H9 (cell line): Measurements from ENCODE around the gene CEP128. TPM values are rescaled to one million over a fixed set of nuclear protein-coding genes. Genes with fewer than 3 reads are reported as not detected.

ENCODE experiments used
- DNase-seq: peaks from one replicate; pipeline ENCODE4 v3.0.0-alpha.2; 2017
- H2AFZ ChIP-seq: one replicate; pipeline ENCODE4 v1.6.1; 2013; ENCODE audit warnings: mild to moderate bottlenecking, low read length, control low read depth, moderate library complexity
- H2AK5ac ChIP-seq: 2 replicates; pipeline ENCODE4 v1.6.1; 2013; ENCODE audit warnings: low read length, control low read depth, mixed read lengths; ENCODE audit not compliant: insufficient read length
- H2BK120ac ChIP-seq: one replicate; pipeline ENCODE4 v1.6.1; 2013; ENCODE audit warnings: low read depth, mild to moderate bottlenecking, low read length, control low read depth, inconsistent platforms; ENCODE audit not compliant: poor library complexity, severe bottlenecking
- H2BK12ac ChIP-seq: 2 replicates; pipeline ENCODE4 v1.6.1; 2013; ENCODE audit warnings: low read length, control low read depth, mixed read lengths, low read depth; ENCODE audit not compliant: insufficient read length
- H2BK15ac ChIP-seq: 2 replicates; pipeline ENCODE4 v1.6.1; 2013; ENCODE audit warnings: low read depth, low read length, control low read depth
- H2BK20ac ChIP-seq: one replicate; pipeline ENCODE4 v1.6.1; 2013; ENCODE audit warnings: low read depth, mild to moderate bottlenecking, low read length, control low read depth, inconsistent platforms; ENCODE audit not compliant: poor library complexity, severe bottlenecking
- H2BK5ac ChIP-seq: 2 replicates; pipeline ENCODE4 v1.6.1; 2013; ENCODE audit warnings: low read length, control low read depth, mixed read lengths; ENCODE audit not compliant: insufficient read length
- H3K14ac ChIP-seq: 2 replicates; pipeline ENCODE4 v1.6.1; 2013; ENCODE audit warnings: low read length, control low read depth; ENCODE audit not compliant: insufficient read depth
- H3K18ac ChIP-seq: 2 replicates; pipeline ENCODE4 v1.6.1; 2013; ENCODE audit warnings: low read depth, mild to moderate bottlenecking, mixed read lengths, low read length, control low read depth; ENCODE audit not compliant: insufficient read length
- H3K23ac ChIP-seq: 2 replicates; pipeline ENCODE4 v1.6.1; 2013; ENCODE audit warnings: low read length, control low read depth, mixed read lengths, low read depth; ENCODE audit not compliant: insufficient read length
- H3K23me2 ChIP-seq: 2 replicates; pipeline ENCODE4 v1.6.1; 2013; ENCODE audit warnings: low read depth, mild to moderate bottlenecking, mixed read lengths, low read length, control low read depth; ENCODE audit not compliant: insufficient read length, poor library complexity, severe bottlenecking
- H3K27ac ChIP-seq: 2 replicates; pipeline ENCODE4 v1.5.1; 2013; ENCODE audit warnings: low read length, control low read depth, mixed read lengths, low read depth; ENCODE audit not compliant: insufficient read length
- H3K27me3 ChIP-seq: 2 replicates; pipeline ENCODE4 v1.6.1; 2013; ENCODE audit warnings: low read length, control low read depth, inconsistent platforms; ENCODE audit not compliant: insufficient read depth
- H3K4ac ChIP-seq: 2 replicates; pipeline ENCODE4 v1.6.1; 2013; ENCODE audit warnings: low read depth, mild to moderate bottlenecking, control low read depth, inconsistent platforms, low read length, moderate library complexity
- H3K4me1 ChIP-seq: 2 replicates; pipeline ENCODE4 v1.6.1; 2013; ENCODE audit warnings: low read length, control low read depth, inconsistent platforms; ENCODE audit not compliant: insufficient read depth
- H3K4me2 ChIP-seq: 2 replicates; pipeline ENCODE4 v1.6.1; 2013; ENCODE audit warnings: low read length, control low read depth, mixed read lengths; ENCODE audit not compliant: insufficient read length, insufficient read depth
- H3K56ac ChIP-seq: 2 replicates; pipeline ENCODE4 v1.6.1; 2013; ENCODE audit warnings: low read depth, mild to moderate bottlenecking, mixed read lengths, low read length, control low read depth; ENCODE audit not compliant: insufficient read length
- H3K79me1 ChIP-seq: 2 replicates; pipeline ENCODE4 v1.6.1; 2013; ENCODE audit warnings: low read depth, mild to moderate bottlenecking, moderate library complexity, low read length, control low read depth, inconsistent platforms; ENCODE audit not compliant: insufficient read depth, poor library complexity, severe bottlenecking
- H3K79me2 ChIP-seq: 2 replicates; pipeline ENCODE4 v1.6.1; 2013; ENCODE audit warnings: low read length, control low read depth, inconsistent platforms; ENCODE audit not compliant: insufficient read depth
- H3K9ac ChIP-seq: 2 replicates; pipeline ENCODE4 v1.6.1; 2013; ENCODE audit warnings: low read length, control low read depth, mixed read lengths; ENCODE audit not compliant: insufficient read length; ENCODE audit errors: extremely low read depth
- H3K9me3 ChIP-seq: one replicate; pipeline ENCODE4 v1.6.1; 2013; ENCODE audit warnings: low read depth, low read length, inconsistent platforms; ENCODE audit not compliant: control insufficient read depth
- H3T11ph ChIP-seq: one replicate; pipeline ENCODE4 v1.6.1; 2013; ENCODE audit warnings: mild to moderate bottlenecking, low read length, control low read depth, inconsistent platforms
- H4K20me1 ChIP-seq: one replicate; pipeline ENCODE4 v1.6.1; 2013; ENCODE audit not compliant: control insufficient read depth, insufficient read length, insufficient read depth
- H4K5ac ChIP-seq: 2 replicates; pipeline ENCODE4 v1.6.1; 2013; ENCODE audit warnings: low read depth, mild to moderate bottlenecking, mixed read lengths, low read length, control low read depth; ENCODE audit not compliant: insufficient read length
- H4K8ac ChIP-seq: replicated peaks from 2 replicates; pipeline ENCODE4 v1.6.1; 2013; ENCODE audit warnings: low read length, control low read depth, mixed read lengths, low read depth; ENCODE audit not compliant: insufficient read length
- H4K91ac ChIP-seq: 2 replicates; pipeline ENCODE4 v1.6.1; 2013; ENCODE audit warnings: low read depth, mild to moderate bottlenecking, moderate library complexity, mixed read lengths, low read length, control low read depth; ENCODE audit not compliant: insufficient read length
- H3K27ac Mint-ChIP-seq, 3 experiments: 2 replicates in 2 of 3; 3 replicates in 1 of 3; pipeline ENCODE4 v1.8.0; 2020 to 2021; ENCODE audit warnings: mixed read lengths in 3 of 3, mild to moderate bottlenecking in 1 of 3, moderate library complexity in 1 of 3
- H3K27me3 Mint-ChIP-seq: 2 replicates; pipeline ENCODE4 v1.8.0; 2021; ENCODE audit warnings: low read depth, mild to moderate bottlenecking, moderate library complexity, mixed read lengths
- H3K36me3 Mint-ChIP-seq, 3 experiments: 2 replicates in 2 of 3; 3 replicates in 1 of 3; pipeline ENCODE4 v1.8.0; 2020 to 2021; ENCODE audit warnings: low read depth in 3 of 3, mixed read lengths in 3 of 3; ENCODE audit not compliant: insufficient read depth in 1 of 3
- H3K4me1 Mint-ChIP-seq, 2 experiments: 2 replicates each; pipeline ENCODE4 v1.8.0; 2020; ENCODE audit warnings: mixed read lengths in 2 of 2
- H3K4me3 Mint-ChIP-seq, 2 experiments: 2 replicates in 1 of 2; 3 replicates in 1 of 2; pipeline ENCODE4 v1.8.0; 2020 to 2021; ENCODE audit warnings: mild to moderate bottlenecking in 2 of 2, mixed read lengths in 2 of 2, moderate library complexity in 1 of 2
- H3K9me3 Mint-ChIP-seq, 2 experiments: 2 replicates in 1 of 2; 3 replicates in 1 of 2; pipeline ENCODE4 v1.8.0; 2020; ENCODE audit warnings: mild to moderate bottlenecking in 2 of 2, mixed read lengths in 2 of 2, moderate library complexity in 1 of 2
- WGBS: extraction: QIAGEN DNeasy Blood & Tissue Kit; methylation state at CpG from one replicate; pipeline ENCODE4 v1.1.7; 2013; ENCODE audit warnings: missing lambda C conversion rate, low lambda C conversion rate, mixed read lengths; ENCODE audit not compliant: insufficient read length; ENCODE audit errors: extremely low coverage; 5-methylcytosine and 5-hydroxymethylcytosine counted together
- total RNA-seq: library from RNA; stranded (reverse); gene quantifications from 2 replicates; pipeline ENCODE4 v1.2.1, GENCODE V29; 2021
- TF ChIP-seq, protein P1 (sequence below): fragments of 200-600 bp; sonication (generic); conservative IDR thresholded peaks from 3 replicates; pipeline ENCODE4 v1.8.0; 2021; ENCODE audit warnings: antibody characterized with exemption, mild to moderate bottlenecking

Gene CEP128
- total RNA-seq, 1 experiment from 2014 or later = 16.3 TPM

DNA sequence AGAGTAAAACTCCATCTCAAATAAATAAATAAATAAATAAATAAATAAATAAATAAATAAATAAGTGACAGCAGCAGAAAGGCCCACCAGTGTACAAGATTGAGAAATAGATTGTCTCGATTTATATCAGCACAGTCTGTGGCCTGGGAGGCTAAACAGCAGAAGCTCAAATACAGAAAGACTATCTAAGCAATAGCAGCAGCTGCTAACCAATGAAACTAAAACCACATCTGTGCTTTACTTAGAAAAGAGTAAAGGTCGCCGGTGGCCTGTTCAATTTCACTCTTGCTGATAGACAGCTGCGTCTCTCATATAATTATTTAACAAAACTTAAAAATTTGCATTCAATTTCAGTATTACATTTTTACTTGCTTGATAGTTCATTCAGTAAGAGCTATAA lies 325.7 kb downstream of the CEP128 start:
- no peak for DNase-seq
- Histone ChIP-seq H4K8ac (no peak overlapping the region), H3K23me2 (no peaks in the 10 kb centered on the region), H3K79me2 (no peaks in the 10 kb centered on the region), H3T11ph (no peak overlapping the region), H3K18ac (no peak overlapping the region), H2BK12ac (no peak overlapping the region), H3K9ac (no peak overlapping the region), H4K5ac (no peak overlapping the region), H2AK5ac (no peak overlapping the region), H2AFZ (no peak overlapping the region), H2BK5ac (no peak overlapping the region), H4K91ac (no peak overlapping the region), H2BK20ac (no peak overlapping the region), H3K4ac (no peak overlapping the region), H4K20me1 (no peaks in the 10 kb centered on the region), H3K27me3 (no peaks in the 10 kb centered on the region), H3K4me1 (no peaks in the 10 kb centered on the region), H3K27ac (no peak overlapping the region), H2BK120ac (no peak overlapping the region), H2BK15ac (no peak overlapping the region), H3K79me1 (no peaks in the 10 kb centered on the region), H3K23ac (no peak overlapping the region), H3K14ac (no peak overlapping the region), H3K4me2 (no peak overlapping the region), H3K56ac (no peak overlapping the region), H3K9me3 (no peaks in the 10 kb centered on the region)
- H3K27me3 Mint-ChIP-seq = no peaks in the 10 kb centered on the region
- H3K4me3 Mint-ChIP-seq = no peak overlapping the region
- no CpG with 5 or more reads among the region's 4 CpGs for WGBS
- H3K9me3 Mint-ChIP-seq = no peaks in the 10 kb centered on the region
- TF ChIP-seq, protein P1, sequence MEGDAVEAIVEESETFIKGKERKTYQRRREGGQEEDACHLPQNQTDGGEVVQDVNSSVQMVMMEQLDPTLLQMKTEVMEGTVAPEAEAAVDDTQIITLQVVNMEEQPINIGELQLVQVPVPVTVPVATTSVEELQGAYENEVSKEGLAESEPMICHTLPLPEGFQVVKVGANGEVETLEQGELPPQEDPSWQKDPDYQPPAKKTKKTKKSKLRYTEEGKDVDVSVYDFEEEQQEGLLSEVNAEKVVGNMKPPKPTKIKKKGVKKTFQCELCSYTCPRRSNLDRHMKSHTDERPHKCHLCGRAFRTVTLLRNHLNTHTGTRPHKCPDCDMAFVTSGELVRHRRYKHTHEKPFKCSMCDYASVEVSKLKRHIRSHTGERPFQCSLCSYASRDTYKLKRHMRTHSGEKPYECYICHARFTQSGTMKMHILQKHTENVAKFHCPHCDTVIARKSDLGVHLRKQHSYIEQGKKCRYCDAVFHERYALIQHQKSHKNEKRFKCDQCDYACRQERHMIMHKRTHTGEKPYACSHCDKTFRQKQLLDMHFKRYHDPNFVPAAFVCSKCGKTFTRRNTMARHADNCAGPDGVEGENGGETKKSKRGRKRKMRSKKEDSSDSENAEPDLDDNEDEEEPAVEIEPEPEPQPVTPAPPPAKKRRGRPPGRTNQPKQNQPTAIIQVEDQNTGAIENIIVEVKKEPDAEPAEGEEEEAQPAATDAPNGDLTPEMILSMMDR = no peak
- H3K27ac Mint-ChIP-seq = no peak overlapping the region
- 0 out of 4 replicates have a peak, but pooled peaks cover 0 to 2% of the 10 kb centered on the region in 2 experiments for H3K4me1 Mint-ChIP-seq
- no peaks in the 10 kb centered on the region for H3K36me3 Mint-ChIP-seq
